Measurements from ENCODE around the gene MUC3A.

MUC3A gene

GRCh38 chr7:100965723-100966541, 16.6 kb downstream of the MUC3A start:
- peak; percentile 70 to 78 (median 77) for DNase-seq
- WGBS (ENCODE audit: insufficient coverage): 2% methylated on average over 58 of the region's 58 CpGs
- ChIA-PET CTCF (interaction anchor here (1.5 kb wide), 1 partner anchor 93 kb away, joined by 3 read pairs; no protein-coding TSS in a partner anchor), POLR2A (interaction anchor here (0.7 kb wide), 1 partner anchor 15 kb away, joined by 4 read pairs; no protein-coding TSS in a partner anchor)
- H3K4me3 ChIP-seq (ENCODE audit: control insufficient read depth in 1 of 7, extremely low read depth in 1 of 7, insufficient read depth in 4 of 7, low read depth in 2 of 7, low read length in 6 of 7): peak overlapping the region in 4 of 7 experiments; percentile 17 to 60 (median 52)
- H3K9me3 ChIP-seq (ENCODE audit: control extremely low read depth in 1 of 5, control insufficient read depth in 4 of 5, insufficient read depth in 2 of 5, low read depth in 1 of 5, low read length in 4 of 5): no peaks in the 10 kb centered on the region
- no peak overlapping the region for H3K27ac ChIP-seq (ENCODE audit: insufficient read depth in 1 of 2, low read depth in 1 of 2, low read length in 2 of 2, poor library complexity in 1 of 2, severe bottlenecking in 2 of 2)
- no peaks in the 10 kb centered on the region for H3K36me3 ChIP-seq (ENCODE audit: control insufficient read depth in 4 of 4, insufficient read depth in 4 of 4, low read length in 3 of 4)
- peaks cover 4 to 83% (median 34%) of the 10 kb centered on the region in 5 experiments for H3K27me3 ChIP-seq (replicated peaks in 2 of 5; ENCODE audit: control insufficient read depth in 4 of 5, insufficient read depth in 5 of 5, low read length in 4 of 5)
- H3K4me1 ChIP-seq (ENCODE audit: control extremely low read depth in 1 of 4, control insufficient read depth in 4 of 4, insufficient read depth in 4 of 4, low read length in 3 of 4): peaks cover 0 to 18% (median 12%) of the 10 kb centered on the region in 4 experiments

GRCh38 chr7:100966542-100967291, 17.4 kb downstream of the MUC3A start:
- H3K27me3 ChIP-seq (replicated peaks in 2 of 5; ENCODE audit: control insufficient read depth in 4 of 5, insufficient read depth in 5 of 5, low read length in 4 of 5): peaks cover 4 to 81% (median 32%) of the 10 kb centered on the region in 5 experiments
- ChIA-PET POLR2A (no interaction called here), CTCF (interaction anchor here (1.0 to 1.2 kb wide), 2 partner anchors 8 to 52 kb away, joined by 3 to 4 read pairs; no protein-coding TSS in a partner anchor)
- H3K27ac ChIP-seq (ENCODE audit: insufficient read depth in 1 of 2, low read depth in 1 of 2, low read length in 2 of 2, poor library complexity in 1 of 2, severe bottlenecking in 2 of 2): no peak overlapping the region
- H3K36me3 ChIP-seq (ENCODE audit: control insufficient read depth in 4 of 4, insufficient read depth in 4 of 4, low read length in 3 of 4): no peaks in the 10 kb centered on the region
- no peak for DNase-seq
- peaks cover 0 to 18% (median 12%) of the 10 kb centered on the region in 4 experiments for H3K4me1 ChIP-seq (ENCODE audit: control extremely low read depth in 1 of 4, control insufficient read depth in 4 of 4, insufficient read depth in 4 of 4, low read length in 3 of 4)
- 10% methylated on average over 40 of the region's 40 CpGs for WGBS (ENCODE audit: insufficient coverage)
- no peaks in the 10 kb centered on the region for H3K9me3 ChIP-seq (ENCODE audit: control extremely low read depth in 1 of 5, control insufficient read depth in 4 of 5, insufficient read depth in 2 of 5, low read depth in 1 of 5, low read length in 4 of 5)
- peak overlapping the region in 4 of 7 experiments; percentile 8 to 61 (median 53) for H3K4me3 ChIP-seq (ENCODE audit: control insufficient read depth in 1 of 7, extremely low read depth in 1 of 7, insufficient read depth in 4 of 7, low read depth in 2 of 7, low read length in 6 of 7)

- no peak for DNase-seq
- ChIA-PET CTCF (interaction anchor here (0.7 to 1.2 kb wide), 4 partner anchors 9 to 110 kb away, joined by 3 to 4 read pairs (median 3); no protein-coding TSS in a partner anchor), POLR2A (interaction anchor here (0.7 kb wide), 1 partner anchor 297 kb away, joined by 3 read pairs; no protein-coding TSS in a partner anchor)
- Histone ChIP-seq H3K4me1 (ENCODE audit: control extremely low read depth in 1 of 4, control insufficient read depth in 4 of 4, insufficient read depth in 4 of 4, low read length in 3 of 4) (peaks cover 0 to 18% (median 12%) of the 10 kb centered on the region in 4 experiments), H3K36me3 (ENCODE audit: control insufficient read depth in 4 of 4, insufficient read depth in 4 of 4, low read length in 3 of 4) (no peaks in the 10 kb centered on the region), H3K9me3 (ENCODE audit: control extremely low read depth in 1 of 5, control insufficient read depth in 4 of 5, insufficient read depth in 2 of 5, low read depth in 1 of 5, low read length in 4 of 5) (no peaks in the 10 kb centered on the region), H3K27ac (ENCODE audit: insufficient read depth in 1 of 2, low read depth in 1 of 2, low read length in 2 of 2, poor library complexity in 1 of 2, severe bottlenecking in 2 of 2) (no peak overlapping the region), H3K4me3 (ENCODE audit: control insufficient read depth in 1 of 7, extremely low read depth in 1 of 7, insufficient read depth in 4 of 7, low read depth in 2 of 7, low read length in 6 of 7) (no peak overlapping the region), H3K27me3 (replicated peaks in 2 of 5; ENCODE audit: control insufficient read depth in 4 of 5, insufficient read depth in 5 of 5, low read length in 4 of 5) (peaks cover 4 to 85% (median 32%) of the 10 kb centered on the region in 5 experiments)
- WGBS (ENCODE audit: insufficient coverage): 55% methylated on average over 13 of the region's 13 CpGs
Measured at GRCh38 chr7:100967292-100967863, 18.0 kb downstream of the MUC3A start.

DNA sequence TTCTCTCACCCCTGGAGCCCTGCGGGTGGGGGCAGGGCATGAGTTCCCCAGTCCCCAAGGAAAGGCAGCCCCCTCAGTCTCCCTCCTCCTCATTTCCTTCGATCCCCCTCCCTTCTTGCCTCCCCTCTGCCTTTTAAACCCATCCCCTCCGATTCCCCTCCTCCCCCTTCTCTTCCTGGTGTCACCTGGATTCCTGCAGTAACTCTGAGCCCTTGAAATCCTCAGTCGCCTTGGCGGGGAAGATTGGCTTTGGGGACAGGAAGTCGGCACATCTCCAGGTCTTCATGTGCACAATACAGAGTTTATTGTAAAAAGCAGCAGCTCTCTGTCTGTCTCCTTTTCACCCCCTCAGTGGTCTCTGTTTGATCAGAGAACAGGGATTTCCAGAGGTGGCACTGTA, 18.7 kb downstream of the MUC3A start:
- WGBS (ENCODE audit: insufficient coverage): 4% methylated on average over 5 of the region's 6 CpGs
- CTCF ChIA-PET: interaction anchor here (0.7 to 1.2 kb wide), 3 partner anchors 10 to 109 kb away, joined by 3 to 4 read pairs (median 3); no protein-coding TSS in a partner anchor

GRCh38 chr7:100968650-100969049, 19.3 kb downstream of the MUC3A start:
- no peak overlapping the region for H3K27ac ChIP-seq (ENCODE audit: insufficient read depth in 1 of 2, low read depth in 1 of 2, low read length in 2 of 2, poor library complexity in 1 of 2, severe bottlenecking in 2 of 2)
- CTCF ChIA-PET: interaction anchor here (1.4 kb wide), 1 partner anchor 109 kb away, joined by 3 read pairs; no protein-coding TSS in a partner anchor
- peaks cover 4 to 83% (median 29%) of the 10 kb centered on the region in 5 experiments for H3K27me3 ChIP-seq (replicated peaks in 2 of 5; ENCODE audit: control insufficient read depth in 4 of 5, insufficient read depth in 5 of 5, low read length in 4 of 5)

More for the DNA sequence above, 18.7 kb downstream of the MUC3A start:
- H3K36me3 ChIP-seq (ENCODE audit: control insufficient read depth in 4 of 4, insufficient read depth in 4 of 4, low read length in 3 of 4): no peaks in the 10 kb centered on the region
- DNase-seq: no peak
- H3K27ac ChIP-seq (ENCODE audit: insufficient read depth in 1 of 2, low read depth in 1 of 2, low read length in 2 of 2, poor library complexity in 1 of 2, severe bottlenecking in 2 of 2): no peak overlapping the region
- H3K9me3 ChIP-seq (ENCODE audit: control extremely low read depth in 1 of 5, control insufficient read depth in 4 of 5, insufficient read depth in 2 of 5, low read depth in 1 of 5, low read length in 4 of 5): peaks cover 0 to 2% (median 0%) of the 10 kb centered on the region in 5 experiments
- POLR2A ChIA-PET: interaction anchor here (0.7 kb wide), 1 partner anchor 297 kb away, joined by 3 read pairs; no protein-coding TSS in a partner anchor
- H3K27me3 ChIP-seq (replicated peaks in 2 of 5; ENCODE audit: control insufficient read depth in 4 of 5, insufficient read depth in 5 of 5, low read length in 4 of 5): peaks cover 4 to 86% (median 29%) of the 10 kb centered on the region in 5 experiments
- H3K4me1 ChIP-seq (ENCODE audit: control extremely low read depth in 1 of 4, control insufficient read depth in 4 of 4, insufficient read depth in 4 of 4, low read length in 3 of 4): peaks cover 0 to 18% (median 12%) of the 10 kb centered on the region in 4 experiments
- no peak overlapping the region for H3K4me3 ChIP-seq (ENCODE audit: control insufficient read depth in 1 of 7, extremely low read depth in 1 of 7, insufficient read depth in 4 of 7, low read depth in 2 of 7, low read length in 6 of 7)

DNA sequence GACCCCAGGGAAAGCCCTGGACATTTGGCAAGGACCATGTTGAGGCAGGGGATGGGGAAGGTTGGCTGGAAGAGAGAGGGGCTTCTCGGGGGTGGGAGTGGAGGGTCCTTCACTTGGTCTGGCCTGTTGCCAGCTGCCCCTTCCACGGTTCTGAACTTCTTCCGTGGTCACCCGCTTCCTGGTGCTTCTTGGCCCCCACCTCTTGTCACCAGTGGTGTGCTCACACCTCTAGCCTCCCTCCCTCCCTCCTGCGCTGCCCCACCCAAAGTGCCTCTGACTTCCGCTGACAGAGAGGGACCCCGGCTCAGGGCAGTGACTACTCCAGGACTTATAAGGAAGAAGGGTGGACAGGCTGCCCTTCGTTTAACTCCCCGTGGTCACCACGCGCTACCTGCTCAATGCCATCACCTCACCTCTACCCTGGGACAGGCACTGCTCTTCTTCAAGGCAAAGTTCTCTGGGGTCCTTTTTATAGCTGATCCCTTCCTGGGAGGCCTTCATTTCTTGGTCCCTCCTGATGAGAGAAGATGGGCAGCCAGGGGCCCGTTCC, 19.8 kb downstream of the MUC3A start, which contains the start of gene MUC12:
TSS of gene MUC12 (plus strand) at position 500 of the 550 bp plus-strand sequence. CDS start 58 bp downstream, outside the sequence.
- WGBS (ENCODE audit: insufficient coverage): 71% methylated on average over 9 of the region's 12 CpGs

More at GRCh38 chr7:100968650-100969049, 19.3 kb downstream of the MUC3A start:
- Histone ChIP-seq H3K36me3 (ENCODE audit: control insufficient read depth in 4 of 4, insufficient read depth in 4 of 4, low read length in 3 of 4) (no peaks in the 10 kb centered on the region), H3K4me3 (ENCODE audit: control insufficient read depth in 1 of 7, extremely low read depth in 1 of 7, insufficient read depth in 4 of 7, low read depth in 2 of 7, low read length in 6 of 7) (no peak overlapping the region), H3K9me3 (ENCODE audit: control extremely low read depth in 1 of 5, control insufficient read depth in 4 of 5, insufficient read depth in 2 of 5, low read depth in 1 of 5, low read length in 4 of 5) (peaks cover 0 to 7% (median 0%) of the 10 kb centered on the region in 5 experiments), H3K4me1 (ENCODE audit: control extremely low read depth in 1 of 4, control insufficient read depth in 4 of 4, insufficient read depth in 4 of 4, low read length in 3 of 4) (peaks cover 0 to 18% (median 12%) of the 10 kb centered on the region in 4 experiments)
- POLR2A ChIA-PET: no interaction called here
- no peak for DNase-seq
- 15% methylated on average over 3 of the region's 3 CpGs for WGBS (ENCODE audit: insufficient coverage)

More for the DNA sequence above, 19.8 kb downstream of the MUC3A start, which contains the start of gene MUC12:
- no peak within 1 kb of the TSS for H3K4me3 ChIP-seq (ENCODE audit: control insufficient read depth in 1 of 7, extremely low read depth in 1 of 7, insufficient read depth in 4 of 7, low read depth in 2 of 7, low read length in 6 of 7)
- H3K36me3 ChIP-seq (ENCODE audit: control insufficient read depth in 4 of 4, insufficient read depth in 4 of 4, low read length in 3 of 4): no peaks in the 10 kb centered on the region
- no peak within 1 kb of the TSS for H3K27ac ChIP-seq (ENCODE audit: insufficient read depth in 1 of 2, low read depth in 1 of 2, low read length in 2 of 2, poor library complexity in 1 of 2, severe bottlenecking in 2 of 2)
- H3K27me3 ChIP-seq (replicated peaks in 2 of 5; ENCODE audit: control insufficient read depth in 4 of 5, insufficient read depth in 5 of 5, low read length in 4 of 5): peaks cover 4 to 79% (median 28%) of the 10 kb centered on the region in 5 experiments
- H3K4me1 ChIP-seq (ENCODE audit: control extremely low read depth in 1 of 4, control insufficient read depth in 4 of 4, insufficient read depth in 4 of 4, low read length in 3 of 4): peaks cover 0 to 18% (median 12%) of the 10 kb centered on the region in 4 experiments
- DNase-seq: no peak
- peaks cover 0 to 8% (median 2%) of the 10 kb centered on the region in 5 experiments for H3K9me3 ChIP-seq (ENCODE audit: control extremely low read depth in 1 of 5, control insufficient read depth in 4 of 5, insufficient read depth in 2 of 5, low read depth in 1 of 5, low read length in 4 of 5)
- ChIA-PET POLR2A (no interaction called here), CTCF (interaction anchor here (1.4 kb wide), 1 partner anchor 108 kb away, joined by 3 read pairs; no protein-coding TSS in a partner anchor)

All from common myeloid progenitor, CD34-positive (primary cell).